ENCODE data around the gene EXOC6B.
A peak's percentile ranks its signal among the peaks of the same experiment; 100 is the strongest.

Gene EXOC6B

DNA sequence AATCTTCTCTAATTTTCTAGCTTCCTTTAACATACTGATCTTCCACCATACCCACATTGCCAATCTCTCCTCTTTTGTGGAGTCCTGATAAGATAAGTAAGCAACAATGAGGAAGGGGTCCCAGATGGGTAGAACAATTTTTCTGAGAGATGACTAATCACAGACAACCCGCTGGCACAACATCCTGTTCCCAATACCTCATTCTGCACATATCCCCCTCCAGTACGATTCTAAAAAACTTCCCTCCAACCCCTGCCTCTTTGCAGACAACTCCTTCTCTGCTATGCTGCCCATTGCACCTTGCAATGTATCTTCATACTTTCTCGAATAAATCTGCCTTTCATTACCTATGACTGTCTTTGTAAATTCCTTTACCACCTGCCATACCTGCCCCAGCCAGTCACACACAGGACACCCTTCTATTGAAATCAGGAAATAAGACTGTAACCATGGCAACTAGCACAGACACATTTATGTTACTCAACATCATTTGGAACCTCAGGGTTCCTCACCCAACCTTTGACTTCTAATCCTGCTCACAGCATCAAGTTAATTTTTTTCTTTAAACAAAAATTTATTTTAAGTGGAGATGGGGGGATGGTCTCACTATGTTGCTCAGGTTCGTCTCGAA is 7.4 kb upstream of the EXOC6B start:
- DNase-seq (ENCODE audit: low read depth, low spot score): no peak
- H3K27ac ChIP-seq: no peak overlapping the region

DNA sequence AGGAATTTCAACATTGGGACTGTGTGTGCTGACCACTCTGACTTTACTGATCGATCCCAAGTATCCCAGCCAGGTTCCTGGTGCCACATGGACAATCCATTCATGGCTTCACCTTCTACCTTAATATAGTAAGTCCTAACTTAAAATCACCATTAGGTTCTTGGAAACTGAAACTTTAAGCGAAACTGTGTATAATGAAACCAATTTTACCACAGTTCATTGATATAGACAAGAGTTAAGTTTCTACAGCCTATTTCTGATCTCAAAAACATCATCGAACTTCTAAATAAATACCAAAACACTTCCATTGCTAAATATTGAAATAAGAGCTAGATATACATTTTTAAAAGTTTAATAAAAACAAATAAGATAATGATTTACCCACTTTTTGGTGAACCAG is 4.4 kb upstream of the EXOC6B start:
- H3K27ac ChIP-seq: no peak overlapping the region

DNA sequence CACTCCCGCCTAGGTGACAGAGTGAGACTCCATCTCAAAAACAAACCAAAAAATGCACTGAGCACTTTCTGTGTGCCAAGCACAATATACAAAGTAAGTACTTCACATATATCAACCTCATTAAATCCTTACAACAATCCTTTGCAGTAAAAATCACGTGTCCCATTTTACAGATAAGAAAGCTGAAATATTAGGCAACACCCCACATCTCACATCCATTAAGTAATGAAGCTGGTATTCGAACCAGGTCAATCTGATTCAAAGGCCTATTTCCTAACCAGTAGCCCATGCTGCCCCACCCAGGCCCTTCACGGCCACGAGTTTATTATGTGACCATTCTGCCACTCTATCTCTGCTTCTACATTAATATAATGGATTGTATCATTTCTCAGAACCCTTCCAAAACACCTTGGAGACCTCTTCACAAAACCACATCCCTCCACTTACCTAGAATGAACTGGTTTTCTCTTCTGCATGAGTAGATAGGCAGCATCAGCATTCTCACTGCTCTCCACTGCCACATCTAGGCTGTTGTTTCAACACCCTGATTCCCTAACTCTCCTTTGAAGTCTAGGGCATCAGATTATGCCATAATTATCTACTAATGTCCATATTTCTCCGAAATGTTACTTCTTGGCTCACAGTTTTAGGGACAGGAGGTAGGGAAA is 3.1 kb upstream of the EXOC6B start:
- no peak for DNase-seq (ENCODE audit: low read depth, low spot score)
- peak overlapping the region; percentile 85 for H3K27ac ChIP-seq

More for the DNA sequence above, 4.4 kb upstream of the EXOC6B start:
- DNase-seq (ENCODE audit: low read depth, low spot score): no peak

DNA sequence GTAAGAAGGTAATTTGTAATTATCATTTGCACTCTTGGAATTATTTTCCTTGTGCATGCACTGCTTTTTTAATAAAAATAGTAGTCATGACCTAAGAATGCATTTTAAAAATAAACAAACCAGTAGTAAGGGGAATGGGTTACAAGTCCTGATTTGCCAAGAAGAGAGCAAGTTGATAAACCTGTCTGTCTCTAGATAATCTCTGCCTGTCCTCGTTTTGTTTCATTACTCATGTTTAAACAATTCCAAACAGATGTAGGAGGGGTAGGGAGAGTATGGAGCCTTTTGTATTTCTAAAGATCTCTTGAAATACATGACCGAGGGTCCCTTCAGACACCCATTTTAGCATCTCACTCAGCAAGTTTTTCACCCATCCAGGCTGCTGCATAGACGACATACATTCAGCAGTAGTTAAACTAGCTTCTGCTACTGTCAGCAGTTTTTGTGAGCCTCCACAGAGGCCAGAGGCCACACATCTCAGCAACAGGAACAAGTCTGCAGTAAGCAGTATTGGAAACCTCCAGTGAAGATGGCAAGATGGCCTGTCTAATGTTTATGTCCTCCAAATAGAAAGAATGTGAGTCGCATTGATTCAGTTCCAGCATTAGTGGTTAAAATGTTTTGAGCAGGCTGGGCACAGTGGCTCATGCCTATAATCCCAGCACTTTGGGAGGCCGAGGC is 2.3 kb upstream of the EXOC6B start:
- peak; percentile 79 for DNase-seq (ENCODE audit: low read depth, low spot score)
- H3K27ac ChIP-seq: peak overlapping the region; percentile 85

DNA sequence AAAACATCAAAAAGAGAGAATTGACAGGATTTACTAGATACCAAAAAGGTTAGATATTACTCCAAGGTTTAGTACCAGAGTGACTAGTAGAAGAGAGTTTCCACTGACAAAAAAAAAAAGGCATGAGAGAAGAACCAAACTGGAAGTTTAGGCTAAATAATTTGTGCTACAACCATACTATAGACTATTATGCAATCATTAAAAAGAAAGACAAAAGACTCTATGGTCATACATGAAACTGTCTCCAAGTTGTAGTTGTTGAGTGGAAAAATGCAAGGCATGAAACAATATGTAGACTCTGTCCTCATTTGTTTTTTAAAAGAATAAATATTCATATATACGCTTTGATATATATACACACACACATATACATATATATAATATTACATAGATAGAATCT is 1.7 kb upstream of the EXOC6B start:
- DNase-seq (ENCODE audit: low read depth, low spot score): no peak
- H3K27ac ChIP-seq: peak overlapping the region; percentile 85

DNA sequence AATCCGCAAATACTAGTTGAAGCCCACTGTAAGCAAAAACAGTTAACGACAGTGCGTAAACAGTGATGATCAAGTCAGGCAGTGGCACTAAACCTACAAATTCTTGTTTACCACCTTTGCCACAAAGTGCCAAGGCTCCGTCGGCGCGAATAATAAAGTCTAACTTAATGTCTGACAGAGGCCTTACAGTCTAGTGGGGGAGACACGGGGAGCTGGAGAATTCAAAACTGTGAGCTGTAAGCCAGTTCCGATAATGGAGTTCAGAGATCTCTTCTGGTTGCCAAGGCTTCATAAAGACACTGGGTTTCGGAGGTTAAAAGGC is 284 bp upstream of the EXOC6B start:
- H3K27ac ChIP-seq: peak overlapping the region; percentile 83
- DNase-seq (ENCODE audit: low read depth, low spot score): no peak

DNA sequence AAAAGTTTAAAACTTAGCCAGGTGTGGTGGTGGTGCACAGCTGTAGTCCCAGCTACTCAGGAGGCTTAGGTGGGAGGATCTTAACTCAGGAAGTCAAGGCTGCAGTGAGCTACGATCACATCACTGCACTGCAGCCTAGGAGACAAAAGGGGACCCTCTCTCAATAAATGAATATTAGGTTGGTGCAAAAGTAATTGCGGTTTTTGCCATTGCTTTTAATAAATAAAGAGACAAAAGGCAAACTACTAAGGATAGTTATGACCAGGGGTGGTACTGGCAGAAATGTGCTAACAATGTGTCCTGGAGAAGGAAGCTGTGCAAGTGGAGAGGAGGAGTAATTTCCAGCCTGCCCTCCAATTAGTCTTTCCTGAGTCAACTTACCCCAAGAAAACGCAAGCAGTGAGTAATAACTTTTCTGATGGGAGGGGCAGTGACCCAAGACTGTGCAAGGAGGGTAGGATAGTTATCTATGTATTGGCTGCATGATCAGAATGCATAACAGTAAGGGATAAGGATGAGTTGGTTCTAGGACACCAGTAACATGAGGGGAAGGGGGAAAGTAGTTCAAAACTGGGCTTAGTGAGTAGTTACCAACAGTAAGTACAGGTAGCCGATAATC is 1.5 kb downstream of the EXOC6B start:
- peak; percentile 41 for DNase-seq (ENCODE audit: low read depth, low spot score)
- H3K27ac ChIP-seq: peak overlapping the region; percentile 83

DNA sequence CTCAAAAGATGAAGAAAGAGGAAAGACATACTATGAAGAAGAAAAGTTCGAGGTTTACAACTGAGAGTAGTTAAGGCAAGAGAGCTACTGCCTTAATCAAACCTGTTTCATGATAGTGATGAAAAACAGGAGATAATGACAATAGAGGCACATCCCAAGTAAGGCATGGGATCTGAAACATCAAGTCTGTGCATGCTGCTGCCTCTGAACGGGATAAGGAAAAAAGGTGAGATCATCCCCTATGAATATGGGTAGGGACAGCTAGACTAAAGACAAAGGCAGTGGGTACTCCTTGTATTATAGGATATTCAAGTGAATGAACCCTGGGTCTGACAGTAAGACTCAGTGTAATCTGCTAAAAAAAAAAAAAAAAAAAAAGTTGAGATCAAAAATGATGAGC is 3.0 kb downstream of the EXOC6B start:
- peak overlapping the region; percentile 83 for H3K27ac ChIP-seq
- DNase-seq (ENCODE audit: low read depth, low spot score): no peak

DNA sequence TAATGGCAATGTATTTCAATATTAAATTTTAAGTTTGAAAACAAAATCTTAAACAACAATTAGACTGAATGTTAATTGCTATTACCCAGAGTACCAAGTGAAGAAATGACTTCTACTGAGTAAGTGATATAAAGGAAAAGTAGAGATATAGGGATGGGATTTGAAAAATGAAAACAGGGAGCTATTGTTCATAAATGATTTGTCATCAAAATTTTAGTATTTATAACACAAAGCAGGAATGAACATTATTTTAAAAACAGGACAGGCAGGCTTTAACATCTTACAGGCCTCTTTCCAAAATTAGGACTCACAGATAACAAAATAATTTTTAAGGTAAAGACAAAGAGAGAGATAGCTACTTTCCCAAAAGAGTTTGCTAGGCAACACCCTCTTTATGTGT is 3.9 kb downstream of the EXOC6B start:
- DNase-seq (ENCODE audit: low read depth, low spot score): no peak
- peak overlapping the region; percentile 83 for H3K27ac ChIP-seq

DNA sequence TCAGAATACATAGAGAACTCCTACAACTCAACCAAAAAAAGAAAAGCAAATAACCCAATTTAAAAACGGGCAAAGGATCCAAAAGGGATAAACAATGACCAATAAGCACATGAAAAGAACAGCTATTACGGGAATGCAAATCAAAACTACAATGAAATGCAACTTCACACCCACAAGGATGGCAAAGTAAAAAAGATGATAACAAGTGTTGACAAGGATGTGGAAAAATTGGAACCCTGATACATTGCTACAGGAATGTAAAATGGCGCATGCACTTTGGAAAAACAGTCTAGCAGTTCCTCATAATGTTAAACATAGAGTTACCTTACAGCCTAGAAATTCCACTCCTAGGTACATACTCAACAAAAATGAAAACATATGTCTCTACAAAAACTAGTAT is 4.7 kb downstream of the EXOC6B start:
- no peak for DNase-seq (ENCODE audit: low read depth, low spot score)
- no peak overlapping the region for H3K27ac ChIP-seq

DNA sequence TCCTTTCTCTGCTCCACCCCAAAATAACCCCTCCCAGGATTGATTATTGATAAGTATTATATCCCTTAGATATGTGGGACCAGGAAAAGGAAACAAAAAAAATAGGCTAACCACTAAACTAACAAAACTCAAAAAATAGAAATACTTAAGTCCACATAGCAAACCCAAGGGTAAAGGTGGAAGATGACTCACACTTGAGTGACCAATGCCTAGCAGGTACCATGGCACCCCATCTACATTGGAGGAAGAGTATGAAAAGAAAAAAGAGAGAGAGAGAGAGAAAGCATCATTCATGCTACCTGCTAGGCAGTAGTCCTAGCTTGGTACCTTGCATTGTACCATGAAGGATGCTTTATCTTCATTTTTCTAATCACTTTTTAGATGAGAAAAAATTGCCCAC is 6.3 kb downstream of the EXOC6B start:
- no peak for DNase-seq (ENCODE audit: low read depth, low spot score)

DNA sequence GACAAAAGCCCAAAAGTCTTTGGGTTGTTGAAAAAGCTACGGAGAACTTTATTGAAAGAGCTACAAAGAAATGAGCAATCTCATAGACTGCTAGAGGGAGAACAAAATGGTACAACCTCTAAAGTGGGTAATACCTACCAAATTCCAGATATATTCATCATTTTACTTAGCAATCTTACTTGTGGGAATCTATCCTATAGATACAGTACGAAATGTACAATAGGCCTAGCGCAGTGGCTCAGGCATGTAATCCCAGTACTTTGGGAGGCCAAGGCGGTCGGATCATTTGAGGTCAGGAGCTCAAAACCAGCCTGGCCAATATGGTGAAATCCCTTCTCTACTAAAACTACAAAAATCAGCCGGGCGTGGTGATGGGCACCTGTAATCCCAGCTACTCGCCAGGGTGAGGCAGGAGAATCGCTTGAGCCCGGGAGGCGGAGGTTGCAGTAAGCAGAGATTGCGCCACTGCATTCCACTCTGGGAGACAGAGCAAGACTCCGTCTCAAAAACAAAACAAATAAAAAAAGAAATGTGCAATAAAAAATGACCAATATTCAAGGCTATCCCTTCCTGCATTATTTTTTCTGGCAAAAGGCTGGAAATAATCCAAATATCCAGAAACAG is 10.1 kb downstream of the EXOC6B start:
- no peak overlapping the region for H3K27ac ChIP-seq
- DNase-seq (ENCODE audit: low read depth, low spot score): no peak

More for the DNA sequence above, 6.3 kb downstream of the EXOC6B start:
- H3K27ac ChIP-seq: no peak overlapping the region

DNA sequence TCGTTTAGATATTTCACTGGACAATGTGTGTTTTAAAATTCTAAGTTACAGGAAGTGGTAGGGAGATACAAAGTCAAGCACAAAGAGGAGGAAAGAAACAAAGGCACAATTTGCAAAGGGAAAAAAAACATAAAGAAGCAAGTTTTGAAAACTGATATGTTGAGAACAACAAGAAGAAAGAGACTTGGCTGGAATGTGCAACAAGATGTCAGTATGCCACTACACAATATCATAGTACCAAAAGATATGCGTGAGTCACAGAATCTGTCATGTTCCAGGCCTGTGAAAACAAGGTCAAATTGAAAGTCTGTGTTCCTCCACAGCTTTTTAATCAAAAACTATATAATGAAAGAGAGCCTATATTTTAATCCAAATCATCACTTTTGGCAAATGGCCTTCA is 12.0 kb downstream of the EXOC6B start:
- no peak overlapping the region for H3K27ac ChIP-seq
- no peak for DNase-seq (ENCODE audit: low read depth, low spot score)

DNA sequence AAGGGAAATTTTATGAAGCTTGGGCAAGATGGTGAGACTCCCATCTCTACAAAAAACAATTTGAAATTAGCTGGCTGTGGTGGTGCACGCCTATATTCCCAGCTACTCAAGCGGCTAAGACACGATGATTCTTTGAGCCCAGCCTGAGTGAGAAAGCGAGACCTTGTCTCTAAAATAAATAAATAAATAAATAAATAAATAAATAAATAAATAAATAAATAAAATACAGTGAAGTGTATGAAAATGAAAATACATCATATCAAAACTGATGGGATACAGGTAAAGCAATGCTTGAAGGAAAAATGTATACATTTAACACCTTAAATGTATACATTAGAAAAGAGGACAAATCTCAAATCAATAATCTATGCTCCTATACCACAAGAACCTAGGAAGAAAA is 15.7 kb downstream of the EXOC6B start:
- DNase-seq (ENCODE audit: low read depth, low spot score): no peak
- H3K27ac ChIP-seq: no peak overlapping the region

DNA sequence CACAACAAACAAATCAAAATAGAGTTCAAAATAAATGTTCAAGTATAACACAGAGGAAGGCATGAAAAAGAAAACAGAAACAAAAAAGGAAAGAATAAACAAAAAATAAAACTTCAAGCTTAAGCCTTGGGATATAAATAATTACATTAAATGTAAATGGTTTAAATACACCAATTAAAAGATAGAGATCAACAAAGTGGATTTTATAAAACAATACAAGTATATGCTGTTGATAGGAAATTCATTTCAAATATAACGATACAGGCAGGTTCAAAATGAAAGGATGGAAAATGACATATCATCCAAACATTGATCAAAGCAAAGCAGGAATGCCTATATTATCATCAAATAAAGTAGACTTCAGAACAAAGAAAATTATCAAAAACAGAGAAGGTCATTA is 16.7 kb downstream of the EXOC6B start:
- no peak for DNase-seq (ENCODE audit: low read depth, low spot score)
- no peak overlapping the region for H3K27ac ChIP-seq

DNA sequence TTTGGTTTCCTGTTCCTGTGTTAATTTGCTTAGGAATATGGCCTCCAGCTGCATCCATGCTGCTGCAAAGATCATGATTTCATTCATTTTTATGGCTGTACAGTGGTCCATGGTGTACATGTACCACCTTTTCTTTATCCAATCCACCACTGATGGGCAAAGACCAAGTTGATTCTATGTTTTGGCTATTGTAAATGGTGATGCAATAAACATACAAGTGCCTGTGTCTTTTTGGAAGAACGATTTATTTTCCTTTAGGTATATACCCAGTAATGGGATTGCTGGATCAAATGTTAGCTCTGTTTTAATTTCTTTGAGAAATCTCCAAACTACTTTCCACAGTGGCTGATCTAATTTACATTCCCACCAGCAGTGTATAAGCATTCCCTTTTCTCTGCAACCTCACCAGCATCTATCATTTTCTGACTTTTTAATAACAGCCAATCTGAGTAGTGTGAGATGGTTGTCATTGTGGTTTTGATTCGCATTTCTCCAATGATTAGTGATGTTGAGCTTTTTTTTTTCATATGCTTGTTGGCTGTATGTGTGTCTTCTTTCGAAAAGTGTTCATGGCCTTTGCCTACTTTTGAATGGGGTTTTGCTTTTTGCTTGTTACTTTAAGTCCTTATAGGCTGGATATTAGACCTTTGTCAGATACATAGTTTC is 19.4 kb downstream of the EXOC6B start:
- no peak overlapping the region for H3K27ac ChIP-seq
- DNase-seq (ENCODE audit: low read depth, low spot score): no peak

DNA sequence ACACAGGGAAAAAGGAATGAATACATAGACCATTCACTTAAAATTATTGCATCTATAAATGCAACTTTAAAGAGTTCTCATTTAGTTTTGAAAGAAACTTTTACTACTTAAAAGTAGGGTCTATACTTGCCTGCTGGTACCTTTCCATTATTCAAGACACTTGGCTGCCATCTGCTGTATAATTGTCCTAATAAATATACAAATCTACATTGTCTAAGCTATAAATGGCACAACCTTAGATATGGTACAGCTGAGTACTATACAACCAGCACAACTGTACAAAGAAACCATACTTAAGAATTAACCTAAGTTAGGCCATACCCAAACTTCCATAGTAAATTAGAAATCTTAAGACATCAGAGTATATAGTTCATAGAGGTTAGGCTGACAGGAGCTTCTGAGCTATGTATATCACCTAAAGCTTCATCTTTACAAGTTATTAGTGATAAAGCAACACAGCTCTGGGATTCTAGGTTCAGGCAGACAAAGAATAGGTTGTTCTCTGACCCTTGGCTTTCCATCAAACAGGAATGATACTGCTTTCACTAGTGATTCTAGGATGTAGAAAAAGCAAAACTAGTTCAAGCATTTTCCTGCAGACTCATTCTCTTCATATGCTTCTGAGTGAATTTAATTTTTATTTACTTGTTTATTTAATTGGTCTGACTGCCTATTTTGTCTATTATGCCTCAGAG is 22.1 kb downstream of the EXOC6B start:
- H3K27ac ChIP-seq: no peak overlapping the region
- DNase-seq (ENCODE audit: low read depth, low spot score): no peak

DNA sequence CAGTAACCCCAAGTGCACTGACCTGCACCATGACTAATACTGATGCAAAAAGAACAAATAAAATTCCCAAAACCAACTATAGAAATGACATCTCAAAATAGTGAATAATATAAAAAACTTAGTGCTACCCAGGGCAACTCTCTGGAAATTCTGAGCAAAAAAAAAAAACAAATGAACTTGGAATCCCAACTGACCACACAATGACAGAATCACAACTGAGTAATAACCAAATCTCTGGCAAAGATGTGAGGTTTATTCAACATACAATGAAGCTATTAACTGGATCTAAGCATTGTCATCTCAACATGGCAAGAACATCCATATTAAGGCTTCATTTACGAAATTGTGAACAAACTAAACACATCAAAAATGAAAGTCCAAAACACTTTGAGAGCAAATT is 22.7 kb downstream of the EXOC6B start:
- H3K27ac ChIP-seq: no peak overlapping the region

DNA sequence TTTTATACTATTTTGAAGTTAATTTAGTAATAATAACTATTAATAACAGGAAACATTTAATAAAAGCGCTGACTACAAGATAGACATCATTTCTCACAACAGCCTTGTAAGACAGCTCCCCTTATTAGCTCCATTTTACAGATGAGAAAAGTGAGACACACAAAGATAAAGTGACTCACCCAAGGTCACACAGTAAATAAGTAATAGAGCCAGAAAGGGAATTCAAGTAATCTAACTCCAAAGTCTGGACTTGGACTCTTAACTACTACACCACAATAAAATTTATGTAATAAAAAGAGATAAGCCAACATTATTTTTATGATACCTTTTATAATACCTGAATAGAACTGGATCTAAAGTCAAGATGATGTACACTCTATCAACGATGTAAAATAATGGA is 25.3 kb downstream of the EXOC6B start:
- DNase-seq (ENCODE audit: low read depth, low spot score): no peak
- H3K27ac ChIP-seq: no peak overlapping the region

More for the DNA sequence above, 22.7 kb downstream of the EXOC6B start:
- DNase-seq (ENCODE audit: low read depth, low spot score): no peak

DNA sequence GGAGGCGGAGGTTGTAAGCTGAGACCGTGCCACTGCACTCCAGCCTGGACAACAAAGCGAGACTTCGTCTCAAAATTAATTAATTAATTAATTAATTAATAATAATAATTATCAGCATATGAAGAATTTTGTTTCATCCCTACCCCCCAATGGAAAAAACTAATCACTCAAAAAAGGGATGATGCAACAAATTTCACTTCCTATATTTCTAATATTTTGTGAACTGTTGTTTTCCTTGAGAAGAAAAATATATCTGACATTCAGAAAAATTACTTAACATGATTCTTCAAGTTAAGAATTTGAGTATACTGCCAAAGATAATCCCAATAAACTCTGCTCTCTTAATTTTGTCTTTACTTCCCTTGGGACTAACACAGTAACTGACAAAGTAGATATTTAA is 28.1 kb downstream of the EXOC6B start:
- no peak for DNase-seq (ENCODE audit: low read depth, low spot score)
- no peak overlapping the region for H3K27ac ChIP-seq

Measured in epithelial cell of prostate (primary cell).